HepG2 (cell line): ENCODE measurements around the gene NAIF1.

Source experiments
- CTCF ChIP-seq: sonication (generic); formaldehyde crosslinking; IDR thresholded peaks from 2 replicates; pipeline ENCODE4 v1.5.0; 2020; ENCODE audit warnings: mild to moderate bottlenecking, missing genetic modification reagents, moderate library complexity
- KLF12 ChIP-seq: sonication (generic); formaldehyde crosslinking; IDR thresholded peaks from 2 replicates; pipeline ENCODE4 v1.4.0; 2020; ENCODE audit warnings: missing genetic modification reagents, borderline replicate concordance
- MAFG ChIP-seq: sonication (generic); formaldehyde crosslinking; IDR thresholded peaks from 2 replicates; pipeline ENCODE4 v1.5.1; 2020; ENCODE audit warnings: mild to moderate bottlenecking, missing genetic modification reagents
- PHF8 ChIP-seq: sonication (generic); formaldehyde crosslinking; IDR thresholded peaks from 2 replicates; pipeline ENCODE4 v1.5.0; 2020; ENCODE audit warnings: missing genetic modification reagents
- SUZ12 ChIP-seq: fragments of 150-350 bp; IDR thresholded peaks from 2 replicates; pipeline ENCODE4 v1.6.1; 2014; ENCODE audit warnings: low read depth, low read length
- ZNF10 ChIP-seq: sonication (generic); formaldehyde crosslinking; IDR thresholded peaks from 2 replicates; pipeline ENCODE4 v1.4.0; 2020; ENCODE audit warnings: mild to moderate bottlenecking, low read depth, missing genetic modification reagents, borderline replicate concordance
- ZUFSP ChIP-seq: sonication (generic); formaldehyde crosslinking; IDR thresholded peaks from 2 replicates; pipeline ENCODE4 v1.9.0; 2021; ENCODE audit warnings: missing genetic modification reagents, mild to moderate bottlenecking, borderline replicate concordance

DNA sequence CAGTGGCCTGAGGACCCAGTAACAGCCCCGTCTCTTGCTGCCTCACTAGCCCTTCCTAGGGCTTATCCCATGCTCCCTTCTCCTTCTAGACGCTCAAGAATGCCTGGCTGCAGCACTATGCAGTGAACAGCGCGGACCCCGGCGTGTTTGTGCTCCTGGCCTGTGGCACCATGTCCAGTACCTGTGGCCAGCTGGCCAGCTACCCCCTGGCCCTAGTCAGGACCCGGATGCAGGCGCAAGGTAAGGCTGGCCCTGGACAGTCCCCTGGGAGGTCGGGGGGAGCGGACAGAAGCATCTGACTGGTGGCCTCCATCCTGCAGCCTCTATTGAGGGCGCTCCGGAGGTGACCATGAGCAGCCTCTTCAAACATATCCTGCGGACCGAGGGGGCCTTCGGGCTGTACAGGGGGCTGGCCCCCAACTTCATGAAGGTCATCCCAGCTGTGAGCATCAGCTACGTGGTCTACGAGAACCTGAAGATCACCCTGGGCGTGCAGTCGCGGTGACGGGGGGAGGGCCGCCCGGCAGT lies 39.9 kb upstream of the NAIF1 start:
- TF ChIP-seq CTCF (no peak), KLF12 (CRISPR knock-in tag) (no peak), MAFG (CRISPR knock-in tag) (no peak), ZNF10 (no peak), PHF8 (no peak), SUZ12 (no peak), ZUFSP (no peak)
